ENCODE measurements around the gene RIMKLB. TPM values are rescaled to one million over a fixed set of nuclear protein-coding genes. Genes with fewer than 3 reads are reported as not detected.
"Not testable (repeated sequence)": the region's sequence is repeated elsewhere in the genome, so short reads cannot be mapped to it uniquely, and the experiment has no call there.

Gene RIMKLB
- polyA plus RNA-seq, 1 donor: 140 TPM

GRCh38 chr12:8813572-8814357 is 116.0 kb downstream of the RIMKLB start:
- no peak for DNase-seq

GRCh38 chr12:8816448-8817050 is 118.8 kb downstream of the RIMKLB start:
- DNase-seq: no peak

GRCh38 chr12:8817856-8818255 is 120.1 kb downstream of the RIMKLB start:
- DNase-seq: no peak

GRCh38 chr12:8818526-8818925 is 120.7 kb downstream of the RIMKLB start:
- no peak for DNase-seq

DNA sequence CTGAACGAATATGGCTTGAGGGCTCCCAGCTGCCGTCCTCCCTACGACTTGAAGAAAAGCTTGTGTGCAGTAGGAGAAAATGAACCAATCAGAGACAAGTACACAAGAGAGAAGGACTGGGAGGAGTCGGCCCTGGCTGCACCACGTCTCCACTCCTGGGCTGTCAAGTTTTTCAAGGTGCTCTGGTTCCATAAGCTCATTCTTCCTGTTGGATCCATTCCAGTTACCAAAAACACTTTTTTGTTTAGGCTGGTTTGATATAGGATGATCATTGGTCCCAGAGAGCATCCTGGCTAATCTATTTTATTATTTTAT is 121.8 kb downstream of the RIMKLB start:
- peak; percentile 26 for DNase-seq

DNA sequence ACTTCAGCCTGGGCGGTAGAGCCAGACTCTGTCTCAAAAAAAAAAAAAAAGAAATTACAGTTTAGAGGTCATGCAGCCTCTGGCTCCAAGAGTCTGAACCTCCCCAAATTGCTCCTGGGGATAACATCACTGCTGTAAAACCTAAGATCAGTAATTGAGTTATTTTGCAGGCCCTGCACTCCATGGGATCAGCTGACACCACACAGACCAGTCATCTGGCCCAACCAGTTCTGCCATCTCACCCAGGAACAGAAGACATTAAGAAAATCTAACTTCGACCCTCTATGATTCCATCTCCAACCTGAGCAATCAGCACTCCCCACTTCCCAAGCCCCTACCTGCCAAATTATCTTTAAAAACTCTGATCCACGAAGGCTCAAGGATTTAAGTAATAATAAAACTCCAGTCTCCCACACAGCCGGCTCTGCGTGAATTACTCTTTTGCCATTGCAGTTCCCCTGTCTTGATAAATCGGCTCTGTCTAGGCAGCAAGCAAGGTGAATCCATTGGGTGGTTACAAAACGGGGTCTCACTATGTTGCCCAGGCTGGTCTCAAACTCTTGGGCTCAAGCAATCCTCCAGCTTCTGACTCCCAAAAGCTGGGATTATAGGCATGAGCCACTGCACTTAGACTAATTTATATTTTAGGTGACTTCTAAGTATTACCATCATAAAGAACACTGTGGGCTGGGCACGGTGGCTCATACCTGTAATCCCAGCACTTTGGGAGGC is 123.1 kb downstream of the RIMKLB start:
- DNase-seq: not testable (repeated sequence)

- DNase-seq: no peak
Observed at GRCh38 chr12:8821591-8821990, 123.8 kb downstream of the RIMKLB start.

- no peak for DNase-seq
Observed at GRCh38 chr12:8822298-8822697, 124.5 kb downstream of the RIMKLB start, which contains the start of gene A2ML1. Gene A2ML1, plus strand, starts transcription at chr12:8822621. Its CDS starts 31 bp downstream, at chr12:8822652.

GRCh38 chr12:8823565-8824300 is 125.9 kb downstream of the RIMKLB start:
- DNase-seq: no peak

DNA sequence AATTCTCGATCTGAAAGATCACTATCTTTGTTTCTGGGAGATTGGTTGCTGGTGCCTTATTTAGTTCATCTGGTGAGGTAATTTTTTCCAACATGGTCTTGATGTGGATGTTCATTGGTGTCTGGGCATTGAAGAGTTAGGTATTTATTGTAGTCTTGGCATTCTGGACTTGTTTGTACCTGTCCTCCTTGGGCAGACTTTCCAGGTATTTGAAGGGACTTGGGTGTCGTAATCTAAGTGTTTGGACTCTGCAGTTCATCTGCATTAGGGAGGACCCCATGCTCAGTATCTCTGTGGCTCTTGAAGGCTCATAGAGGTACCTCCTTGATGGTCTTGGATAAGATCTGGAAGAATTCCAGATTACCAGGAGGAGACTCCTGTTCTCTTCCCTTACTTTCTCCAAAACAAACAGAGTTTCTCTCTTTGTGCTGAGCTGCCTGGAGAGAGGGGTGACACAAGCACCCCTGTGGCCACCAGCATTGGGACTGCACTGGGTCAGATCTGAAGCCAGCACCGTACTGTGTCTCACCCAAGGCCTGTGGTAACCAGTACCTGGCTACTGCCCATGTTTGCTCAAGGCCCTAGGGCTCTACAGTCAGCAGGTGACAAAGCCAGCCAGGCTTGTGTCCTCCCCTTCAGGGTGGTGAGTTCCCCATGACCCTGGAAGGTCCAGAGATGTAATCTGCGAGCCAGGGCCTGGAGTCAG is 129.9 kb downstream of the RIMKLB start:
- DNase-seq: no peak

GRCh38 chr12:8828257-8829124 is 130.7 kb downstream of the RIMKLB start:
- DNase-seq: no peak

DNA sequence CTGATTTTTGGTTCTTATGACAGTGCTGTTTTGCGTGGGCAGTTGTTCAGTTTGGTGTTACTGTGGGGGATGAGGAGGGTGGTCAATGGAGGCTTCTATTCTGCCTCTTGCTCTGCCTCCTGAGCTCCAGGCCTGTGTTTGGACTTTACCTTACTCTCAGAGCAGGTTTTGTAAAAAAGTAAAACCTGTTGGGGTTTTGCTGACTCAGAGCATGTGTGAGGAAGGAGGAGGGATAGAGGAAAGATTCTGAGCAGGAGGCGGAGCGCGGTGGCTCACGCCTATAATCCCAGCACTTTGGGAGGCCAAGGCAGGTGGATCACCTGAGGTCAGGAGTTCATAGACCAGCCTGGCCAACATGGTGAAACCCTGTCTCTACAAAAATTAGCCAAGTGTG is 131.3 kb downstream of the RIMKLB start:
- DNase-seq: no peak

DNA sequence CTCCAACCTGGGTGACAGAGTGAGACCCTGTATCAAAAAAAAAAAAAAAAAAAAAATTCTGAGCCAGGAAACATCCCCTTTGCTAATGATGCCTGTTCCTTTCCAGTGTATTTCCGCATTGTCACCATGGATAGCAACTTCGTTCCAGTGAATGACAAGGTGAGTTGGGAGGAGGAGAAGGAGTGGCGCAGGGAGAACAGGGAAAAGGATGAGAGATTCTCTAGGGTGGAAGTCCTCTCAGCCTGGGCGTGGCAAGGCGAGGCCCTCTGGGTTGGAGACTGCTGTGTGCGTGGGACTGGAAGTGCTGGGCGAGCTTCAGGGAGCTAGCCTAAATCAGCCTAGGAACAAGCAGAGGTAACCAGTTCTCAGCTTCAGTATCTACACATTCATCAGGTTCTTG is 131.8 kb downstream of the RIMKLB start:
- no peak for DNase-seq

GRCh38 chr12:8831116-8831515 is 133.3 kb downstream of the RIMKLB start:
- DNase-seq: no peak

DNA sequence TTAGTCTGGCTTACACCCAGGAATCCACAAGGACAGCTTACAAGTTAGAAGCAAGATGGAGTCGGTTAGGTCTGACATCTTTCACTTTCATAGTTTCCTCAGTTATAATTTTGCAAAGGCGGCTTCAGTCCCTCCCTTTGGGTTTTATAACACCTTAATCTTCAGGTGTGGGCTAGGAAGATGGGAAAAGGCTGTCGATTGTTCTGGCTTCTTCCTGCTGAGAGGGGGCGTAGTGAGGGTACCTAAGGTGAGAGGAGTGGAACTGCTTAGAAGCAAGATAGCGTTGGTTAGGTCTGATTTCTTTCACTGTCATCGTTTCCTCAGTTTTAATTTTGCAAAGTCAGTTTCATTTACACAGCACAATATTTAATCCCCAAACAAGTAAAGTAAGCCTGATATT is 134.7 kb downstream of the RIMKLB start:
- no peak for DNase-seq

Other genes with a start within 250 kb of the RIMKLB start
- 0.27 TPM for gene CLEC6A, start 242.0 kb upstream of the RIMKLB start, polyA plus RNA-seq (ENCODE audit: insufficient read length)
- 0.43 TPM for gene CLEC4D, start 184.5 kb upstream of the RIMKLB start, polyA plus RNA-seq (ENCODE audit: insufficient read length)
- 1.8 TPM for gene CLEC4E, start 157.1 kb upstream of the RIMKLB start, polyA plus RNA-seq (ENCODE audit: insufficient read length)
- gene AICDA, start 85.1 kb upstream of the RIMKLB start, polyA plus RNA-seq (ENCODE audit: insufficient read length): 0.45 TPM
- gene MFAP5, start 35.2 kb upstream of the RIMKLB start, polyA plus RNA-seq (ENCODE audit: insufficient read length): 0.25 TPM
- 0.78 TPM for gene A2ML1, start 124.6 kb downstream of the RIMKLB start, polyA plus RNA-seq (ENCODE audit: insufficient read length)
- 94.5 TPM for gene PHC1, start 216.5 kb downstream of the RIMKLB start, polyA plus RNA-seq (ENCODE audit: insufficient read length)

Data from left kidney (tissue), 2 donors.